Sigmoid colon (tissue), 7 donors: ENCODE results near the gene TREML2. TPM values are rescaled to one million over a fixed set of nuclear protein-coding genes. Genes with fewer than 3 reads are reported as not detected.

Experiments
- DNase-seq: peaks from one replicate; pipeline ENCODE4 v3.0.0-alpha.2; 2019
- H3K27ac ChIP-seq, 4 donors: fragments of 200-600 bp; sonication (generic); one replicate each; pipeline ENCODE4 v1.5.1; 2016 to 2019; ENCODE audit warnings: mild to moderate bottlenecking in 1 of 4
- H3K27me3 ChIP-seq, 3 donors: fragments of 200-600 bp; sonication (generic); one replicate each; pipeline ENCODE4 v1.5.1; 2019; ENCODE audit warnings: mild to moderate bottlenecking in 1 of 3
- H3K36me3 ChIP-seq, 4 donors: fragments of 200-600 bp; sonication (generic); one replicate each; pipeline ENCODE4 v1.5.1; 2016 to 2019
- H3K4me1 ChIP-seq, 4 donors: fragments of 200-600 bp; sonication (generic); one replicate each; pipeline ENCODE4 v1.5.1; 2017 to 2019
- H3K4me3 ChIP-seq, 4 donors: fragments of 200-600 bp; sonication (generic); one replicate each; pipeline ENCODE4 v1.5.1; 2017 to 2019; ENCODE audit warnings: mild to moderate bottlenecking in 2 of 4, moderate library complexity in 1 of 4
- H3K9me3 ChIP-seq, 4 donors: fragments of 200-600 bp in 3 of 4; sonication (generic) in 3 of 4; one replicate each; pipeline versions ENCODE4 v1.5.1 to v1.6.1; 2013 to 2019
- EP300 ChIP-seq, 4 donors: sonication (generic); formaldehyde crosslinking; IDR thresholded peaks; one replicate each; pipeline ENCODE4 v1.6.1; 2017; ENCODE audit warnings: antibody characterized with exemption in 4 of 4
- POLR2A ChIP-seq, 2 donors: fragments of 450-650 bp; IDR thresholded peaks; one replicate each; pipeline ENCODE4 v1.6.1; 2016; ENCODE audit warnings: antibody characterized with exemption in 2 of 2, mild to moderate bottlenecking in 2 of 2, moderate library complexity in 2 of 2
- POLR2AphosphoS5 ChIP-seq, 4 donors: sonication (generic); formaldehyde crosslinking; IDR thresholded peaks; one replicate each; pipeline ENCODE4 v1.6.1; 2017; ENCODE audit warnings: antibody characterized with exemption in 4 of 4
- WGBS, 2 donors: extraction: QIAGEN DNeasy Blood & Tissue Kit; methylation state at CpG; one replicate each; pipeline ENCODE4 v1.1.7; 2013; 5-methylcytosine and 5-hydroxymethylcytosine counted together
- intact Hi-C: fragments of 100-400 bp; cut with DNase I; formaldehyde crosslinking; loops from one replicate; pipeline ENCODE4 v1.15.1; 2023
- polyA plus RNA-seq, 3 donors: library from polyadenylated mRNA; stranded (reverse); fragments of 200-250 nt; gene quantifications; one replicate each; pipeline ENCODE4 v1.2.3, GENCODE V29; 2013
- total RNA-seq, 4 donors: library from RNA; depleted of rRNA; stranded (reverse); fragments of >200 nt; gene quantifications; one replicate each; pipeline ENCODE4 v1.1.0, GENCODE V29; 2016
- TF ChIP-seq, protein P1 (sequence below), 4 experiments: fragments of 450-650 bp in 3 of 4; fragments of 200-600 bp in 1 of 4; IDR thresholded peaks; one replicate each; pipeline ENCODE4 v1.5.1; 2016 to 2019; ENCODE audit warnings: antibody characterized with exemption in 4 of 4, mild to moderate bottlenecking in 3 of 4, moderate library complexity in 2 of 4
- donor health status: healthy with polysubstance abuse.
- donor health status: Bipolar disorder and iron deficiency.
- donor health status: healthy.

The TREML2 gene
- total and polyA plus RNA-seq, 7 donors: 3.7 TPM; not detected in 6

DNA sequence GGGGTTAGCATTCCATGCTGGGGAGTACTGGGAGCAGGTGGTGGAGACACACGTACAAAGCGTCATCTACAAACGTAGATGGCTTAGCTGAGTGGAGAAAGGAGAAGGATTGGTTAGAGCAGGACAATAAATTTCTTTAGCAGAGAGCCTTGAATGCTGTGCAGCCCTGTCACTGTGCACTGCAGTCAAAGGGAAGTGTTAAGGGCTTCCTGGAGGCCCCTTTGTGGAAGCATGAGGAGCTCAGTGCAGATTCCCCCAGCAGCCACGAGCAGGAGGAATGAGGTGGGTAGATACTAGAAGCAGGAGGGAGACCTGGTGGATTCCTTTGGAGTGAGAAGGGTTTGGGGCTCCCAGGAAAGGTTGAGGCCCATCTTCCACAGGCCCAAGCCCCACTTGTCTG, 21.1 kb upstream of the TREML2 start:
- Histone ChIP-seq H3K4me3 (no peak overlapping the region), H3K4me1 (no peaks in the 10 kb centered on the region), H3K36me3 (no peaks in the 10 kb centered on the region), H3K9me3 (peaks cover 0 to 10% (median 0%) of the 10 kb centered on the region in 4 donors), H3K27ac (no peak overlapping the region), H3K27me3 (peaks cover 0 to 2% (median 0%) of the 10 kb centered on the region in 3 donors)
- no peak for DNase-seq
- intact Hi-C loops: no loop called here
- no peak for TF ChIP-seq POLR2A (IDR thresholded peaks at IDR 0.05)
- 45 to 64% methylated on average over 4 of the region's 4 CpGs for WGBS, 2 donors

DNA sequence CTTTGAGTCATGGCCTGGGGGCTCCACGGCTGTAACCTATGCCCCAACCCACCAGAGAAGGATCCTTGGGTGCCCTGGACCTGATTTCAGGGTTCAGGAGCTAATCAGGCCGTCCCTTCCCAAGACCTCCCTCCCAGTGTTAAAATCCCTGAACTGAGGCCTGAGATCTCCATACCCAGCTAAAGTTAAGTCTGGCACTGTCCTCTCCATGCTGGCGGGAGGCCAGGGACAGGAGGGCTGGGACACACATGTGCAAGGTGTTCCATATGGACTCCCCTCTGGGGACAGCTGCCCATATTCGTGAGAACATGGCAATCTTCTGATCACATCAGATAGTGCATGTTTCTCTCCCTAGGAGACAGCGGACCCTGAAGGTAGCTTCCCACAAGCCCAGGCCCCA, 15.7 kb upstream of the TREML2 start:
- Histone ChIP-seq H3K27me3 (no peaks in the 10 kb centered on the region), H3K27ac (no peak overlapping the region), H3K4me1 (no peaks in the 10 kb centered on the region), H3K4me3 (no peak overlapping the region), H3K9me3 (peaks cover 0 to 10% (median 3%) of the 10 kb centered on the region in 4 donors), H3K36me3 (no peaks in the 10 kb centered on the region)
- TF ChIP-seq POLR2A (IDR thresholded peaks at IDR 0.05): no peak
- TF ChIP-seq, protein P1, sequence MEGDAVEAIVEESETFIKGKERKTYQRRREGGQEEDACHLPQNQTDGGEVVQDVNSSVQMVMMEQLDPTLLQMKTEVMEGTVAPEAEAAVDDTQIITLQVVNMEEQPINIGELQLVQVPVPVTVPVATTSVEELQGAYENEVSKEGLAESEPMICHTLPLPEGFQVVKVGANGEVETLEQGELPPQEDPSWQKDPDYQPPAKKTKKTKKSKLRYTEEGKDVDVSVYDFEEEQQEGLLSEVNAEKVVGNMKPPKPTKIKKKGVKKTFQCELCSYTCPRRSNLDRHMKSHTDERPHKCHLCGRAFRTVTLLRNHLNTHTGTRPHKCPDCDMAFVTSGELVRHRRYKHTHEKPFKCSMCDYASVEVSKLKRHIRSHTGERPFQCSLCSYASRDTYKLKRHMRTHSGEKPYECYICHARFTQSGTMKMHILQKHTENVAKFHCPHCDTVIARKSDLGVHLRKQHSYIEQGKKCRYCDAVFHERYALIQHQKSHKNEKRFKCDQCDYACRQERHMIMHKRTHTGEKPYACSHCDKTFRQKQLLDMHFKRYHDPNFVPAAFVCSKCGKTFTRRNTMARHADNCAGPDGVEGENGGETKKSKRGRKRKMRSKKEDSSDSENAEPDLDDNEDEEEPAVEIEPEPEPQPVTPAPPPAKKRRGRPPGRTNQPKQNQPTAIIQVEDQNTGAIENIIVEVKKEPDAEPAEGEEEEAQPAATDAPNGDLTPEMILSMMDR (IDR thresholded peaks at IDR 0.05): no peak
- no peak for TF ChIP-seq EP300 (IDR thresholded peaks at IDR 0.05)
- TF ChIP-seq POLR2AphosphoS5 (IDR thresholded peaks at IDR 0.05): no peak
- intact Hi-C loops: no loop called here
- no peak for DNase-seq
- WGBS, 2 donors: 70 to 81% methylated on average over 5 of the region's 5 CpGs

DNA sequence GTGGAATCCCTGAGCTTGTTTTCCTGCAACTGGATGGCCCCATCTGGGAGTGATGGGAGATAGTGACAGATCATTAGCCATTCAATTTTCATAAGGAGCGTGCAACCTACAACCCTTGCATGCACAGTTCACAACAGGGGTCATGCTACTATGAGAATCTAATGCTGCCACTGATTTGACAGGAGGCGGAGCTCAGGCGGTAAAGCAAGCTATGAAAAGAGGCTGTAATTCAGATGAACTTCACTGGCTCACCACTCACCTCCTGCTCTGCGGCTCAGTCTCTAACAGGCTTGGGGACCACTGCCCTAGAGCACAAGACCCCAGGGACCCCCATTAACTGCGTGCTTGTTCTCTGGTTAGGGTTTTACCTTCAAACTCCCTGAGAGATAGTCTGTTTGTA, 14.8 kb upstream of the TREML2 start:
- DNase-seq: no peak
- no peak for TF ChIP-seq EP300 (IDR thresholded peaks at IDR 0.05)
- TF ChIP-seq, protein P1 (IDR thresholded peaks at IDR 0.05): no peak
- TF ChIP-seq POLR2A (IDR thresholded peaks at IDR 0.05): no peak
- no peak for TF ChIP-seq POLR2AphosphoS5 (IDR thresholded peaks at IDR 0.05)

GRCh38 chr6:41214559-41215238, 13.8 kb upstream of the TREML2 start:
- no peak for DNase-seq
- intact Hi-C loops: no loop called here
- Histone ChIP-seq H3K4me3 (no peak overlapping the region), H3K9me3 (peaks cover 0 to 5% (median under 1%) of the 10 kb centered on the region in 4 donors), H3K4me1 (no peaks in the 10 kb centered on the region), H3K27me3 (no peaks in the 10 kb centered on the region), H3K27ac (no peak overlapping the region), H3K36me3 (no peaks in the 10 kb centered on the region)
- TF ChIP-seq POLR2AphosphoS5 (IDR thresholded peaks at IDR 0.05) (no peak), POLR2A (IDR thresholded peaks at IDR 0.05) (no peak), EP300 (IDR thresholded peaks at IDR 0.05) (no peak)
- TF ChIP-seq, protein P1 (IDR thresholded peaks at IDR 0.05): no peak
- 87 to 90% methylated on average over 9 of the region's 9 CpGs for WGBS, 2 donors

More for the DNA sequence above, 14.8 kb upstream of the TREML2 start:
- Histone ChIP-seq H3K36me3 (no peaks in the 10 kb centered on the region), H3K27ac (no peak overlapping the region), H3K4me3 (no peak overlapping the region), H3K9me3 (peaks cover 0 to 10% (median 3%) of the 10 kb centered on the region in 4 donors), H3K4me1 (no peaks in the 10 kb centered on the region), H3K27me3 (no peaks in the 10 kb centered on the region)
- intact Hi-C loops: no loop called here
- 83 to 89% methylated on average over 5 of the region's 5 CpGs for WGBS, 2 donors

GRCh38 chr6:41209547-41210320, 8.8 kb upstream of the TREML2 start:
- no peak for DNase-seq
- H3K36me3 ChIP-seq: no peaks in the 10 kb centered on the region
- TF ChIP-seq, protein P1 (IDR thresholded peaks at IDR 0.05): no peak
- TF ChIP-seq EP300 (IDR thresholded peaks at IDR 0.05): no peak
- TF ChIP-seq POLR2A (IDR thresholded peaks at IDR 0.05): no peak
- no peak for TF ChIP-seq POLR2AphosphoS5 (IDR thresholded peaks at IDR 0.05)
- H3K9me3 ChIP-seq: peaks cover 0 to 3% (median 0%) of the 10 kb centered on the region in 4 donors
- intact Hi-C loops: no loop called here
- no peak overlapping the region for H3K27ac ChIP-seq
- no peak overlapping the region for H3K4me3 ChIP-seq
- WGBS, 2 donors: 69 to 89% methylated on average over 5 of the region's 5 CpGs
- no peaks in the 10 kb centered on the region for H3K27me3 ChIP-seq
- H3K4me1 ChIP-seq: no peaks in the 10 kb centered on the region
